Uterus (tissue), 2 donors: ENCODE results near the gene GYS1.

ENCODE experiments used
- CTCF ChIP-seq, 4 experiments: fragments of 200-600 bp in 2 of 4; fragments of 450-650 bp in 2 of 4; sonication (generic) in 2 of 4; IDR thresholded peaks; one replicate each; pipeline ENCODE4 v1.5.1; 2016 to 2019; ENCODE audit warnings: antibody characterized with exemption in 4 of 4, mild to moderate bottlenecking in 2 of 4, moderate library complexity in 1 of 4
- POLR2A ChIP-seq, 2 donors: fragments of 450-650 bp; IDR thresholded peaks; one replicate each; pipeline ENCODE4 v1.6.1; 2016; ENCODE audit warnings: antibody characterized with exemption in 2 of 2, mild to moderate bottlenecking in 1 of 2, moderate library complexity in 1 of 2

DNA sequence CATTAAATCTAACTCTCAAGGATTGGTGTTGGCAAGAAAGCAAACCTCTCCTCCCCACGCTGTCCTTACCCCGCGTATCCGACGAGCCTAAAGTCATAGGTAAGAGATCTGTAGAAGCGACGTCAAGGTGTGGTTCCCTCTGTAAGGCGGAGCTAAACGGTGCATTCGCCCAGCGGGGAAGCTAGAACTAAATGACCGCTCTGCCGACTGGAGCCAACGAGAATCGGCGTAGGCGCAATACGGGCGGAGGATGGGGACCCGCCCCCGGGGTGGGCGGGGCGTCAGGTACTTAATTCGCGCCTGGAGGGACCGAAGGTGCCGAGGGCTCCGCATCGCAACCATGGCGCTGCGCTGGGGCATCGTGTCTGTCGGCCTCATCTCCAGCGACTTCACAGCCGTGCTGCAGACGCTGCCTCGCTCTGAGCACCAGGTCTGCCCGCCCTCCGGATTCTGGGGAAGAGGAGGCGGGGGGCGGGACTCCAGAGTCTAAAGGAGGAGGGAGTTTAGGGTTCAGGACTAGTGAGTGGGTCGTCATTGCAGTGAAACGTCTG is 59.7 kb downstream of the GYS1 start, which contains the start of gene DHDH:
- TF ChIP-seq POLR2A (IDR thresholded peaks at IDR 0.05) (peak in 1 of 2 donors; percentile 33), CTCF (IDR thresholded peaks at IDR 0.05) (no peak)
